ENCODE measurements around the gene LRATD1.

Gene LRATD1

DNA sequence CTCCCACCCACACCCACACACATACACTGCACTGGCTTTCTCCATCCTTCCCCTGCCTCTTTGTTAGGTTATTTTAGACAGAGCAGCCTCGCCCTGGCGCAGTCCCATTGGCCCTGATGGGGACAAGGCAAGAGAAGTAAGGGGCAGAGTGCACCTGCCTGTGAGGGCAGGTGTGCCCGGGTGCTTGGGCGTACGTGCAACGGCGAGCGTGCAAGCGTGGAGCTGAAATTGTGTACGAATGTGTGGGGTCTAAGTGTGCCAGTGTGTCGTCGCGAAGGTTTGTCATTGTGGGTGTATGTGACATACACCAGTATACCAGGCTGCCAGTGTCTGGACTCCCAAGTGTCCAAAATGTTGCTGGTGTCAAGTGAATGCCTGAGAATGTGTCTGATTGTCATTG lies 544 bp downstream of the LRATD1 start:
- no peak for DNase-seq (ENCODE audit: low read depth in 1 of 2, low spot score in 1 of 2)

DNA sequence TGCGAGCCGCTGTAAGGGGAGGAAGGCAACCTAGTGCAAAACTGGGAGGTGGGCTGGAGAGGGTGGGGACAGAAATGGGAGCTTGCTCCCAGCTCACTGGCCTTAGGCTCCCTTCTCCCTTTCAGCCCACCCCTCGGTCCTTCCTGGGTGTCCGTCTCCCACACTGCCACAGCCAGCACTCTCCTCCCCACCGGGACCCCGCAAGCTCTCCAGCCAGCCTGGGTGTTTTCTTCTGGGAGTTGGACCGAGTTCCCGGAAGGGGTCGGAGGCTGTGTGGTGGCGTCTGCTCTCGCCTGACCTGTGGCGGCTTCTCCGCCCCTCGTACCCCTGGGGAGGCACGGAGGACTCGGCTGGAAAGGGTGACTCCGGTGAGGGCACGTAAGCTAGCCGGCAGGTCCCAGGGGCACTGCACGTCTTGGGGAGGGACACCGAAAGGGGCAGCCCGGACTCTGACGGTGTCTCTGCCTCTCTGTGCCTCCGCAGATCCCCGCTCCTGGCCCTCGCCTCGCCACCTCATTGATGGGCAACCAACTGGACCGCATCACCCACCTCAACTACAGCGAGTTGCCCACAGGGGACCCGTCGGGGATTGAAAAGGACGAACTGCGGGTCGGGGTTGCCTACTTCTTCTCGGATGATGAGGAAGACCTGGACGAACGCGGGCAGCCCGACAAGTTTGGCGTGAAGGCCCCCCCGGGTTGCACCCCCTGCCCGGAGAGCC lies 1.1 kb downstream of the LRATD1 start:
- DNase-seq (ENCODE audit: low read depth in 1 of 2, low spot score in 1 of 2) = no peak

DNA sequence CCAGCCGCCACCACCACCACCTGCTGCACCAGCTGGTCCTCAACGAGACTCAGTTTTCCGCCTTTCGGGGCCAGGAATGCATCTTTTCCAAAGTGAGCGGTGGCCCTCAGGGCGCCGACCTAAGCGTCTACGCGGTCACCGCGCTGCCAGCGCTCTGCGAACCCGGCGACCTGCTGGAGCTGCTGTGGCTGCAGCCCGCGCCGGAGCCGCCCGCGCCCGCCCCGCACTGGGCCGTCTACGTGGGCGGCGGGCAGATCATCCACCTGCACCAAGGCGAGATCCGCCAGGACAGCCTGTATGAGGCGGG lies 1.6 kb downstream of the LRATD1 start:
- no peak for DNase-seq (ENCODE audit: low read depth in 1 of 2, low spot score in 1 of 2)

DNA sequence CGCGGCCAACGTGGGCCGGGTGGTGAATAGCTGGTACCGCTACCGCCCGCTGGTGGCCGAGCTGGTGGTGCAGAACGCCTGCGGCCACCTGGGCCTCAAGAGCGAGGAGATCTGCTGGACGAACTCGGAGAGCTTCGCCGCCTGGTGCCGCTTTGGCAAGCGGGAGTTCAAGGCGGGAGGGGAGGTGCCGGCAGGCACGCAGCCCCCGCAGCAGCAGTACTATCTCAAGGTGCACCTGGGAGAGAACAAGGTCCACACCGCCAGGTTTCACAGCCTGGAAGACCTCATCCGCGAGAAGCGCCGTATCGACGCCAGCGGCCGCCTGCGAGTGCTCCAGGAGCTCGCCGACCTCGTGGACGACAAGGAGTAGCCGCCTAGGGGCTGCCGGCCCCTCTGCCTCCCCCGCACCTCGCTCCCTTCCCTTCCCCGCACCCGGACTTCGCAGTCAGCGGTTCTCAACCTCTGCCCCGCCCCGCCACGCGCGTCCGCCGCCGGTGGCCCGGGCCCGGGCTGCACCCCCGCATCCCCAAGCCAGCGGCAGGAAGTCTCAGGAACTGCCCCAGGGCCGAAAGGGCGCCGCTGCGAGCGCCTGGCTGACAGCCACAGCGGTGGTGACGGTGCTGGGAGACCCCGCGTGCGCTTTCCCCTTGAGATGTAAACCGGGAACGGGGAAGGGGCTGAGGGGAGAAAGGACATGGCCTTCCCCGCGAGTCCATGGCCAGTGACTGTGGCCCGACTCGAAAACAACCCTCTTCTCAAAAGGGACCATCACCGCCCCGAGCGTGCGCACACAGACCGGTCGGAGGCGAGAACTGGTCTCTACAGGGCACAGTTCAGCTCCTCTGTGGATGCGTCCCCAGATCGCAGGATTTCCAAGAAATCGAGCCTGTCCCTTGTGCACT lies 2.2 kb downstream of the LRATD1 start:
- no peak for DNase-seq (ENCODE audit: low read depth in 1 of 2, low spot score in 1 of 2)

DNA sequence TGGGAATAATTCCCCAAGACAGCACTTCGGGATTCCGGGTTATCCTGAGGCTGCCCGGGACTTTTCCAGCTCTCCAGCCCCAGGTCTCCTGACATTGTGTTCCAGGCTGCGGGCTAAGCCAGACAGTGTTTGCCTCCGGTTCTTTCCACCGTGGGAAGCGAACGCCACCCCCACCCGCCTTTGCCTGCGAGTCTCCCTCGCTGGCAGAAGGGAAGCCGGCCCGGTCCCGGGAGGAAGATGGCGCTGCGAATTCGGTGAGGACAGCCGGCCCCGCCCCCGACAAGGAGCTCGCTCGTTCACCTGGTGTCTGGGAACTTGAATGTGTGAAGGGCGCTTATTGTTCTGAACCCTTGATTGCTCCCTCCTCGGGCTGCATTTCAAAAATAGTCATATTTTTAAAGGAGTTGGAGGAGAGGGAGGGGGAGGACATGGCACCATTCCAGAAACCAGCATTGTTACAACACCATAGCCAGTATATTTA lies 2.9 kb downstream of the LRATD1 start:
- DNase-seq (ENCODE audit: low read depth in 1 of 2, low spot score in 1 of 2) = no peak

DNA sequence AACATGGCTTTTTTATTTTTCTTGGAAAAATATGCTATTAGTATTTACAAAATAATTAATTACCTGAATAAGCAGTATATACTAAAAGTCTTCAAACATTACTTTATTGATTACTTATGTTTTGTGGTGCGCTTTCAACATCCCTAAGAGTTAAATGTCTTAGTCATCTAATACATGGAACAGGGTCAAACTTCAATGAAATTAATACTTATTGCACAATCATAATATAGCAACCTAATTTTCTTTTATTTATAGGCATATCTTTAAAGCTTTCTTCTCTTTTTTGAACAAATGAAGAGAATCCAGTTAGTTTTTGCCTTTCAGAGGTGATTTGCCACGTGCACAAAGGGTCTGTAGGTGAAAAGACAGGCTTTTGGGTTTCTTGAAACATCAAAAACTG lies 6.0 kb downstream of the LRATD1 start:
- DNase-seq (ENCODE audit: low read depth in 1 of 2, low spot score in 1 of 2) = no peak

DNA sequence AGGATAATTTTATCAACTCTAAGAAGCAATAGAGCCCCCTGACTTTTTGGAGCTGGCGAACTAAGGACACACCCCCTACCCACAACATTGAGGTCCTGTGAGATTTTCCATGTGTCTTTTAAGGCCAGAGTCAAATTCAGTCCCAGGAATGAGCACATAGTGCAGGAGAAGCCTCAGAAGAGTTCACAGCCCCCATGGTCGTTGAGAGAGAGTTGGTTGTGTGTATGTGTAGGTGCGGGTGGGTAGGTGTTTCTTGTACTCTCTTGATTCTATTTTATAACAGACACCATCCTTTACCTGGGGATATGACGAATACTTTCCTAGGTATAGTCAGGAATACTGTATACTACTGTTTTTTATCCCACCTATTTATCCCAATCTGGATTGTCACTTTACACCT lies 8.6 kb downstream of the LRATD1 start:
- no peak for DNase-seq (ENCODE audit: low read depth in 1 of 2, low spot score in 1 of 2)

DNA sequence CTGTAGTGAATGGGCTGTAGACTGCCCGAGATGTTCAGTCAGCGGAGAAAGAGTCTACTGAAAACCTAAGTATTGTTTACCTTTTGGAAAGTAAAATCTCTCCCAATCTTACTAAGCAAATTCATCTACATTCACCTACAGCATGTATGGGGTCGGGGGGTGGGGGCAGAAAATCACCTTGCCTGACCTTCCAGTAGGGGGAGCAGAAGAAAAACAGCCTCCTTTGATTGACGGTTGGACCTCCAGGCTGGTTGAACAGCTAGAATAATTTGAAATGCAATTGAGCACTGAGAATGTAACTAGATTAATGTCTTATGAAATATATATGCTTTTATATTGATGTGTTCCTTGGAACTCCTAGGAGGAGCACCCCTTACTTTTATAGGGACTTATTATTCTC lies 10.0 kb downstream of the LRATD1 start:
- DNase-seq (ENCODE audit: low read depth in 1 of 2, low spot score in 1 of 2) = no peak

DNA sequence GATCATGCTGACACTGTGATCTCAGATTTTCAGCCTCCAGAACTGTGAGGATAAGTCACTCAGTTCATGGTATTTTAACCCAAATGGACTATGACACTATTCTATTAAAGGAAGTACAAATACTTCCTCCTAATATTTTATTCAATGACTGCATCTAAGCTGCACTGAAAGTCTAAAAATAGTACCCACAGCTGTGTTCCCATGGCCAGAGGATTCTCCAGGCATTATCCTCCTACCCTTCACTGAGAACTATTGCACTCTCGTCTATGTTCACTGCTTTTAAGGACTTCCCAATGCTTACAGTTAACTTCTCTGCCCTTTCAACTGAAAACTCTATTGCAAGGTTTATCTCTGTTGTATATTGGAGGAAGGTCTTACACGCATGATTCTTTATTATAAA lies 15.2 kb downstream of the LRATD1 start:
- no peak for DNase-seq (ENCODE audit: low read depth in 1 of 2, low spot score in 1 of 2)

DNA sequence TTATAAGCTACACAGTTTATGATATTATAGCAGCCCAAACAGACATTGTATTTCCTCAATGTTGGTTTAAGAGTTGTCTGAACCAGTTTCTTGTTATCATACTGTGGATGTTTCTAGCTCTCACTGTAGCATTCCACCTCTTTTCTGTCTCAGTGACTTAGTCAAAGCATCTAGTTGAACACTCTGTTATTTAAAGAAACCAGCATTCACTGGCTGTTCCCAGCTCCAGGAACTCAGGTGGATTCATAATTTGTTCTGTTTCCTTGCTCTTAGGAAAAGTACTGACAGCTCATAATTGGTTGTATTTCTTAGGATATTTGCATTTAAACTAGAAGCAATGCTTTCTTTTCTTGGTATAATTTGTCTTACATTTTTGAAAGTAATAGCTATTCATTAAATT lies 17.5 kb downstream of the LRATD1 start:
- no peak for DNase-seq (ENCODE audit: low read depth in 1 of 2, low spot score in 1 of 2)

DNA sequence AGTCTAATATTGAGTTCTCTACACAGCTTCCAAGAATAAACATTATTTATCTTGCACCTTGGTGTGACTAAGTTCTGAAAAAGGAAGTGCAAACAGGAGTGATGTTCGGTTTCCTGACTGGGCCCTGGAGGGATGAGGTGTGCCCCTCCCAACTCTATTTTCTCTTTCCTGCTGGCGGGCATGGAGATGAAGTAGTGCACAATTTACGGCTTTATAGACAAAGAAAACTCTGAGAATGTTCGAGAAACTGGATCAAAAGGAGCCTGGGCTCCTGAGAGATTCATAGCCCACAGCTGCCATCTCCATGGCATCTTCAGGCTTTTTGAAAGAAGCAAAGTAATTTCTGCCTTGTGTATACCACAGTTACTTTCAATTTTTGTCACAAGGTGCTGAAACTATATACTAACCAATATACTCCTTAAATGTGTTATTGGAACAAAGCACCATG lies 22.3 kb downstream of the LRATD1 start:
- DNase-seq (ENCODE audit: low read depth in 1 of 2, low spot score in 1 of 2) = no peak

DNA sequence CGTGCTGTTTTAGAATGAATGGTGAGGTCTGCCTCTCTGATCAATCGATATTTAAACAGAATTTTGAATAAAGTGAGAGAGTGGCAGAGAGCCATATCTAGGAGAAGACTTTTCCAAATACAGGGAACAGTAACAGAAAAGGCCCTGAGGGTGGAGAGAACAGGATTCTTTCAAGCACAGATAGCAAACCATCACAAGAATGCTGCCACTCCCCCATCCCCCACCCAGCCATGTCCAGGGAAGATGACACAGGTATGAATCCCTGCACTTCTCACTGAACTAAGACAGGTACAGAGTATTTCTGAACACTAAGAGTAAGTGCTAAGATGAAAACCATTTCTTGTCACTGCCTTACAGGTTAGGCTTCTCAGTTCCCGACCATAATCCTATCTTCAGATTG lies 23.6 kb downstream of the LRATD1 start:
- no peak for DNase-seq (ENCODE audit: low read depth in 1 of 2, low spot score in 1 of 2)

DNA sequence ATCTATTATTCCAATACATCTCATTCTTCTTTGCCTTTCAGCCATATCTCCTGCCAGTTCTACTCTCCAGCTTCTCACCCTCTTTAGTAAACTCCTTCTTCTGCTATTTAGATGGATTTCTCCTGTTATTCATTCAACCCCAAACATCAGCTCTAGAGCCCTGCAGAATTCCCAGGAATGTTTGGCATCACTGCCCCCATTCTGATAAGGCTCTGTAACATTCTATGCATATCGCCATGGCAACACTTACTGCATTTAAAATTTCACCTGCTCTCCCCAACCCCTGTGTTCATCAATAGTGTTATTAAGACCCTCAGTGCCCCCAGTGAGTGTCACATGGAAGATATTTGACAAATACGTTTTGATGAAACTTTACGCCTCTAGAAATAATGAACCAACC lies 28.6 kb downstream of the LRATD1 start:
- no peak for DNase-seq (ENCODE audit: low read depth in 1 of 2, low spot score in 1 of 2)

DNA sequence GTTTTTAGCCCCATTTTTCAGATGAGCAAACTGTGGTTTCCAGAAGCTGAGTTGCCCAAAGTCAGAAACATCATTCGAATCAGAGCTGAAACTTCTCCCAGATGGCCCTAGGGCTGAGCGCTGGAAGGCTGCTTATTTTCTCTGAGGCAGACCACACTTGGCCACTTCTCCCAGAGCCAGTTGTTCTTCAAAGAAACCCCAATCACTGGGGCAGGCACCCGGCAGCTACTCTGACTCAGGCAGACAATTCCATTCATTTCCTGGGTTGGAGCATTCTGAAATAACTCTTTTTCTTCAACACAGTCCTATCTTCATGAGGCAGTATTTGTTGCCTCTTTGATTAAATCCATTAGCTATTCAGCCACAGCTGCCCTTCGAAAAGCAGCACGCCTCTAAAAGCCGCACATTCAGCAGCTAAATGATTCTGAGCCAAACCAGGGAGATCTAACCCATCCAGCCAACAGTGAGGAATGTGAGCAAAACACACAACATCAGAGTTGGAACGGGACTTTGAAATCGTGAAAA lies 40.9 kb downstream of the LRATD1 start:
- no peak for DNase-seq (ENCODE audit: low read depth in 1 of 2, low spot score in 1 of 2)

DNA sequence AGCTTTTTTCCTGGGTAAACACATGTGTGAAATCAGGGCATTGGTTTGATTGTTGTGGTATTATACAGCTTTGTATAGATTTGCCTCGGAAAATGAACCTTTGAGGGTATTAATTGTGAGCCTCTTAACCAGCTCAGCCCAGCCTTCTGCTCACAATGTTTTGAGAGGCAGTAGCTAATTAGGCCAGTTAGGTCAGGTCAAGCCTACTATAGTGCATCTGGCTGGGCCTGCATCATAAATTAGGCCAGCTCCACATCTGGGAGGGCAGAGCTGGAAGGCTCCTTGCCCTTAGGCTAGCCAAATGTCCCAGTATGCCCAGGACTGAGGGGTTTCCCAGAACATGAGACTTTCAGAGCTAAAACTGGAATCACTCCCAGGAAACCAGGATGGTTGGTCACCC lies 43.0 kb downstream of the LRATD1 start:
- DNase-seq (ENCODE audit: low read depth in 1 of 2, low spot score in 1 of 2) = no peak

DNA sequence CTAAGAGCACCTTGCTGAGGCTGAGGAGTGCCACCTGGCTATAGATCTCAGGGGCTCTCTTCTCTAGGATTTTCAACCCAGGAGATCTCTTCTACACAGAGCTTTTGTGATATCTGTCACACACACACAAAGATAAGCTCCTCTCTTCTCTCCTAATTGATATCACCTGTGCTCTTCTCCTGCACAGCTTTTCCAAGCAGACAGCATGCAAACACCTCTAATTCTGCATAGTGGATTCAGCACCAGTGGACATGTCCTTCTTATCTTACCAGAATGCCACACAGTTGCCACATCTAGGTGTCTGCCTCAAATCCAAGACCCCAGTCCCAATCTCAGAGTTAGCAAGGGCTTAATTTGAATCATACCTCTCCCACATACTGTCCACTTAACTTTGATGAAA lies 43.9 kb downstream of the LRATD1 start:
- DNase-seq (ENCODE audit: low read depth in 1 of 2, low spot score in 1 of 2) = no peak

DNA sequence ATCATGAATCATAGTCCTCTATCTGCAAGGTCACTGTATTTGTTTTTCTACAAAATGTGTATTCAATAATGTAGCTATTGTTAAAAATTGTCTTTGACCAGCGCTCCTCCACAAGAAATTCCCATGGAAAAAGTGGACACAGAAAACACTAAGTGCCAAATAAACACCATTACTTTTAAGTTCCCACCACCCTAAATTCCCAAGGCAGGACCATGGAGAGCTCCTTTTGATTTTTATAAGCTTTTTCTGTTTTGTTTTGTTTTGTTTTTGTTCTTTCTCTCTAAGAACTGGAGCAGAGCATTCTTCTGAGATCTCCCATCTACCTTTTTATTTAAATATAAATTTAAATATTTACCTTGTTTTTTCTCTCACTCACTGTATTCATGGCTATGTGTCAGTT lies 44.5 kb downstream of the LRATD1 start:
- DNase-seq (ENCODE audit: low read depth in 1 of 2, low spot score in 1 of 2) = no peak

DNA sequence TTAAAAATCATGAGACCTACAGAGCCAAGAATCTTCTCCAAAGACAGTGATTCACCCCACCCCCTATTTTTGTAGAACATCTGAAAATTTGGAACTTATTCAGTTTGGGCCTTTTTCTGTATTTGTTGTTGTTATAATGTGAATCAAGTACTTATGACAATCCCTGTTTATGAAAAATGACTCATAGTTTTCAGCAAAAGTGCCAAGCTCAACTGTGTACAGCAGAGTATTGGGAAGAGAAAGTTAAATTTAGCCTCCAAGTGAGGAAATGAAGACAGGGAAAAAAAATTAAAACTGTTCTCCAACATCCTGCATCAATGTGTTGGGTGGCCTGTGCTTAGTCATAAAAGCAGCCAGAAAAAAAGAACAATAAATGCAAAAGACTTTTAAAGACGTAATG lies 46.2 kb downstream of the LRATD1 start:
- DNase-seq (ENCODE audit: low read depth in 1 of 2, low spot score in 1 of 2) = no peak

DNA sequence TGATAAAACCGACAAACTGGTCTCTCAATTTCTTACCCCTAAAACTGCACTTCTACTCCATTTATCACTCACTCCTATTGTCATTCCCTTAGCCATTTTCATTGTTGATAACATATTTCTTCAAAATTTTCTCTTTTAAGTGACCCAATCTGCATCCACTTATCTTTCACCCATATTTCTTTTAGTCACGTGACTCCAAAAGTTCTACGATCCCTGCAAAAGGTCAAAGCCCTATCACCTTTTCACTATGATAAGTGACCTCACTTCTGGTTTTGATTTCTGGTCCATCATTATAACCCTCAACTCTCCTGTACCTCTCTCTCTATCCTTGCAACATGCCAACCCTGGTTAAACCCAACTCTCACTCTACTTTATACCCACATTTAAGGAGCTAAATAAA lies 49.1 kb downstream of the LRATD1 start:
- no peak for DNase-seq (ENCODE audit: low read depth in 1 of 2, low spot score in 1 of 2)

Measured in activated CD4-positive, alpha-beta T cell treated with anti-CD3 and anti-CD28 coated beads, Interleukin-2, amount 50 U/mL, for 24 hours (primary cell).